OCI-LY1 (cell line): ENCODE measurements around the gene WFDC1.

ENCODE experiments used
- EZH2 ChIP-seq: fragments of 200-600 bp; sonication (generic), shearing (Covaris generic); IDR thresholded peaks from 2 replicates; pipeline ENCODE4 v1.8.0; 2017; ENCODE audit warnings: borderline replicate concordance, mixed run types, mild to moderate bottlenecking, antibody characterized with exemption, low read length, moderate library complexity, mixed read lengths
- TF ChIP-seq, protein P1 (sequence below): fragments of 200-600 bp; sonication (generic), shearing (Covaris generic); IDR thresholded peaks from 2 replicates; pipeline ENCODE4 v1.5.1; 2017; ENCODE audit warnings: mild to moderate bottlenecking, antibody characterized with exemption, low read length, moderate library complexity, mixed read lengths

DNA sequence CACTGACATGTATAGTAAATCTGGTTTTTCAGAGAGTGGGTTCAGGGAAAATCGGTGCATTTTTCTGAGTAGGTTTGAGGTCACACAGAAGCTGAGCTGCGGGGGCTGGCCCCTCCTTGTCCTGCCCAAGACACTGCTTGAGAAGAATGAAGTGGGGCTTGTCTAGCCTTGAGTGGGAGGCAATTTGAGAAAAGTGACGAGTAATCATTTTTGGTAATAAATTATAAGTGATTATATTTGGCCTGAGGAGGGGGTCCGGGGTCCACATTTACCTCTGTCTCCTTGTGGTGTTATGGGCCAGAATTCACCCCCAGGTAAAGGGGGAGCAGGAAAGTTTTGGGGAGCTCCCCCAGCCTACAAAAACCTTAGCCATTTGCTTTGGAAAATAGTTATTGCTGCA lies 28.1 kb downstream of the WFDC1 start:
- TF ChIP-seq, protein P1, sequence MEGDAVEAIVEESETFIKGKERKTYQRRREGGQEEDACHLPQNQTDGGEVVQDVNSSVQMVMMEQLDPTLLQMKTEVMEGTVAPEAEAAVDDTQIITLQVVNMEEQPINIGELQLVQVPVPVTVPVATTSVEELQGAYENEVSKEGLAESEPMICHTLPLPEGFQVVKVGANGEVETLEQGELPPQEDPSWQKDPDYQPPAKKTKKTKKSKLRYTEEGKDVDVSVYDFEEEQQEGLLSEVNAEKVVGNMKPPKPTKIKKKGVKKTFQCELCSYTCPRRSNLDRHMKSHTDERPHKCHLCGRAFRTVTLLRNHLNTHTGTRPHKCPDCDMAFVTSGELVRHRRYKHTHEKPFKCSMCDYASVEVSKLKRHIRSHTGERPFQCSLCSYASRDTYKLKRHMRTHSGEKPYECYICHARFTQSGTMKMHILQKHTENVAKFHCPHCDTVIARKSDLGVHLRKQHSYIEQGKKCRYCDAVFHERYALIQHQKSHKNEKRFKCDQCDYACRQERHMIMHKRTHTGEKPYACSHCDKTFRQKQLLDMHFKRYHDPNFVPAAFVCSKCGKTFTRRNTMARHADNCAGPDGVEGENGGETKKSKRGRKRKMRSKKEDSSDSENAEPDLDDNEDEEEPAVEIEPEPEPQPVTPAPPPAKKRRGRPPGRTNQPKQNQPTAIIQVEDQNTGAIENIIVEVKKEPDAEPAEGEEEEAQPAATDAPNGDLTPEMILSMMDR: no peak
- no peak for TF ChIP-seq EZH2
